CD8-positive, alpha-beta memory T cell (primary cell): ENCODE data around the gene ERGIC1. TPM values are rescaled to one million over a fixed set of nuclear protein-coding genes. Genes with fewer than 3 reads are reported as not detected.

ENCODE experiments used
- CTCF ChIA-PET: fragments of 350-600 bp; sonication (Branson Sonifier 250); formaldehyde crosslinking; loops from one replicate; lab custom pipeline; 2021; ENCODE audit warnings: antibody characterized with exemption; lab: Charles Lee
- POLR2A ChIA-PET: fragments of 350-600 bp; sonication (Branson Sonifier 250); formaldehyde crosslinking; loops from one replicate; lab custom pipeline; 2021; ENCODE audit warnings: antibody characterized with exemption; lab: Charles Lee
- DNase-seq, 5 donors: peaks; one replicate each; pipeline versions ENCODE4 v3.0.0 to v3.0.0-alpha.2; 2020 to 2022; ENCODE audit warnings: mixed read lengths in 1 of 5
- H3K27ac ChIP-seq: one replicate; pipeline ENCODE4 v1.7.0; 2013; ENCODE audit warnings: low read depth, mild to moderate bottlenecking, low read length, moderate library complexity
- H3K27me3 ChIP-seq: 2 replicates; pipeline ENCODE4 v1.7.0; 2013; ENCODE audit warnings: low read length, mild to moderate bottlenecking; ENCODE audit not compliant: insufficient read depth, poor library complexity, severe bottlenecking
- H3K36me3 ChIP-seq: 2 replicates; pipeline ENCODE4 v1.7.0; 2013; ENCODE audit warnings: mild to moderate bottlenecking, low read length, moderate library complexity; ENCODE audit not compliant: insufficient read depth
- H3K4me1 ChIP-seq: 2 replicates; pipeline ENCODE4 v1.7.0; 2013; ENCODE audit warnings: mild to moderate bottlenecking, low read length, moderate library complexity; ENCODE audit not compliant: insufficient read depth
- H3K4me3 ChIP-seq: 2 replicates; pipeline ENCODE4 v1.7.0; 2013; ENCODE audit warnings: mild to moderate bottlenecking, low read length
- H3K9me3 ChIP-seq: 2 replicates; pipeline ENCODE4 v1.7.0; 2013; ENCODE audit warnings: mild to moderate bottlenecking, low read length
- H3K27ac Mint-ChIP-seq, 8 donors: one replicate each; pipeline ENCODE4 v1.8.0; 2020 to 2021; ENCODE audit warnings: mixed read lengths in 8 of 8, mild to moderate bottlenecking in 6 of 8, inconsistent platforms in 3 of 8, moderate library complexity in 3 of 8
- H3K27me3 Mint-ChIP-seq, 2 donors: one replicate each; pipeline ENCODE4 v1.8.0; 2020 to 2021; ENCODE audit warnings: mixed read lengths in 2 of 2, mild to moderate bottlenecking in 1 of 2, moderate library complexity in 1 of 2
- H3K36me3 Mint-ChIP-seq, 3 donors: one replicate each; pipeline ENCODE4 v1.8.0; 2020 to 2021; ENCODE audit warnings: mixed read lengths in 3 of 3, inconsistent platforms in 1 of 3, mild to moderate bottlenecking in 1 of 3
- H3K4me1 Mint-ChIP-seq, 3 donors: one replicate each; pipeline ENCODE4 v1.8.0; 2020 to 2021; ENCODE audit warnings: mixed read lengths in 3 of 3, inconsistent platforms in 1 of 3, mild to moderate bottlenecking in 1 of 3
- H3K4me3 Mint-ChIP-seq, 7 donors: one replicate each; pipeline ENCODE4 v1.8.0; 2020 to 2021; ENCODE audit warnings: mixed read lengths in 7 of 7, mild to moderate bottlenecking in 6 of 7, moderate library complexity in 4 of 7, inconsistent platforms in 2 of 7
- H3K9me3 Mint-ChIP-seq, 5 donors: one replicate each; pipeline ENCODE4 v1.8.0; 2020 to 2022; ENCODE audit warnings: mixed read lengths in 5 of 5, mild to moderate bottlenecking in 3 of 5, moderate library complexity in 2 of 5, inconsistent platforms in 1 of 5
- polyA plus RNA-seq: library from polyadenylated mRNA; unstranded; fragments of 300-500 nt; fragmentation: Illumina TruSeq; gene quantifications from one replicate; pipeline ENCODE4 v1.2.3, GENCODE V29; 2021
- total RNA-seq, 2 experiments: library from RNA; stranded (reverse); gene quantifications; one replicate each; pipeline ENCODE4 v1.2.3, GENCODE V29; 2021

ERGIC1 gene
- total and polyA plus RNA-seq, 3 experiments from 2014 or later: 25.9 to 39.9 (median 39.7) TPM

DNA sequence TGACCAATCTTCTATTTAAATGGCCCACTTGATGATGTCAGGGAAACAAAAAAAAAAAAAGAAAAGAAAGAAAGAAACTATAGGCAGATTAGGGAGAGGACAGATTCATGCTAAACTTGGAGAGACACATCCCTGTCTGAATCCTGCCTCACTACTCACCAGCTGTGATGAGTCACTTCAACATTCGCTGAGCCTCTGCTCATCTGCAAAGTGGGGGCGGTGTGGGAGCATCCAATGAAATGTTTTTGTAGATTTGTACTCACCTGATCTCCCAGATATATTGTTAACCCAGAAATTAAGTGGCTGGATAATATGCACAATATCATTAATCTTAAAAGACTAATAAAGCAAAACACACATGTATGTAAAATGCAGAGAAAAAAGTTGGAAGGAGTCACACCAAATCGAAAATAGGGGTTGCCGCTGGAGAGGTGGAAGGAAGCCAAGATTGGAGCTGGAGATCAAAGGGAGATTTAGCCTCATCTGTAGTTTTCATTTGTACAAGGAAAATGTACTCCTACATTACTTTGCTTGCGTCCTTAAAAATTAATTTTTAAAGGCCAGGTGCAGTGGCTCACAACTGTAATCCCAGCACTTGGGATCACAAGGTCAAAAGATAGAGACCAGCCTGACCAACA lies 17.0 kb upstream of the ERGIC1 start:
- ChIA-PET POLR2A (no interaction called here), CTCF (interaction anchor here (1.0 kb wide), 1 partner anchor 45 kb away, joined by 5 read pairs; no protein-coding TSS in a partner anchor)
- Mint-ChIP-seq H3K27ac (peak overlapping the region in 1 of 8 donors; percentile 27), H3K4me3 (no peak overlapping the region), H3K27me3 (no peaks in the 10 kb centered on the region), H3K36me3 (no peaks in the 10 kb centered on the region), H3K4me1 (no peaks in the 10 kb centered on the region), H3K9me3 (no peaks in the 10 kb centered on the region)
- Histone ChIP-seq H3K4me3 (no peak overlapping the region), H3K36me3 (no peaks in the 10 kb centered on the region), H3K27me3 (no peaks in the 10 kb centered on the region), H3K9me3 (no peaks in the 10 kb centered on the region), H3K4me1 (no peaks in the 10 kb centered on the region), H3K27ac (no peak overlapping the region)
- DNase-seq: no peak

DNA sequence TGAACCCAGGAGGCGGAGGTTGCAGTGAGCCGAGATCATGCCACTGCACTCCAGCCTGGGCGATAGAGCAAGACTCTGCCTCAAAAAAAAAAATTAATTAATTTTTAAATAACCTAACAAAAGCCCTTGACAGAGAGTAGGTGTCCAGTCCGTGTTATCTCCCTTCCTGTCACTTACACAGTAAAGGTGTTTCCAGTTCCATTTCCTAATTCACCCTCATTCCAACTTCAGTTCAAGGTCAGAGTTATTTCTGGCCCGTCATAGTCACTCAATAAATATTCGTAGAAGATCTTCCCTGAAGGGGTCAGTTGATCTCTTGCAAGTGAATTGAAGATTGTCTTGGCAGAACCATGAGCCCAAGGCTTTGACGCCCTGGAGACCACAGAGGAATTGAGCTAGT lies 16.4 kb upstream of the ERGIC1 start:
- DNase-seq: no peak
- no peaks in the 10 kb centered on the region for H3K9me3 Mint-ChIP-seq
- no peaks in the 10 kb centered on the region for H3K36me3 ChIP-seq
- no peak overlapping the region for H3K4me3 Mint-ChIP-seq
- ChIA-PET POLR2A (interaction anchor here (0.6 kb wide), 1 partner anchor 15 kb away, joined by 3 read pairs; no protein-coding TSS in a partner anchor), CTCF (no interaction called here)
- no peaks in the 10 kb centered on the region for H3K9me3 ChIP-seq
- no peaks in the 10 kb centered on the region for H3K4me1 Mint-ChIP-seq
- H3K27me3 Mint-ChIP-seq: no peaks in the 10 kb centered on the region
- no peaks in the 10 kb centered on the region for H3K36me3 Mint-ChIP-seq
- no peak overlapping the region for H3K27ac Mint-ChIP-seq
- H3K4me3 ChIP-seq: no peak overlapping the region
- H3K4me1 ChIP-seq: no peaks in the 10 kb centered on the region
- H3K27ac ChIP-seq: no peak overlapping the region
- H3K27me3 ChIP-seq: no peaks in the 10 kb centered on the region

DNA sequence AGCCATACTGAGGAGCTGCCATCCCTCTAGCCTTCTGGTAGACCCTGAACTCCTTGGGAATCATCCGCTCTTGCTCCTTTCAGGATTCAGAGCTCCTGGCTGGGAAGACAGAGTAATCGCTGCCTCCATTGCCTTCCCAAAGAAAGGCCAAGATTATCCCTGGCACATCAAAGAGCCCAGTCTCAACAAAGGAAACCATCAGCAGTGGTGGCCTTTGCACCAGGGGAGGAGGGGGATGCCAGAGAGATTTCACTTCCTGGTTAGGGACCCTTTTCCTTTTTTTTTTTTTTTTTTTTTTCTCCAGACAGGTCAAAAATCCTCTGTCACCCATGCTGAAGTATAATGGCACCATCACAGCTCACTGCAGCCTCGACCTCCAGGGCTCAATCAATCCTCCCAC lies 16.0 kb upstream of the ERGIC1 start:
- no peak overlapping the region for H3K4me3 Mint-ChIP-seq
- ChIA-PET CTCF (no interaction called here), POLR2A (interaction anchor here (0.6 kb wide), 2 partner anchors 15 to 239 kb away, joined by 3 to 6 read pairs; no protein-coding TSS in a partner anchor)
- no peaks in the 10 kb centered on the region for H3K27me3 Mint-ChIP-seq
- peak overlapping the region in 1 of 8 donors; percentile 13 for H3K27ac Mint-ChIP-seq
- no peak for DNase-seq
- no peaks in the 10 kb centered on the region for H3K4me1 ChIP-seq
- H3K36me3 Mint-ChIP-seq: no peaks in the 10 kb centered on the region
- H3K4me3 ChIP-seq: no peak overlapping the region
- H3K27me3 ChIP-seq: no peaks in the 10 kb centered on the region
- H3K27ac ChIP-seq: no peak overlapping the region
- no peaks in the 10 kb centered on the region for H3K9me3 Mint-ChIP-seq
- H3K4me1 Mint-ChIP-seq: no peaks in the 10 kb centered on the region
- H3K9me3 ChIP-seq: no peaks in the 10 kb centered on the region
- H3K36me3 ChIP-seq: no peaks in the 10 kb centered on the region

DNA sequence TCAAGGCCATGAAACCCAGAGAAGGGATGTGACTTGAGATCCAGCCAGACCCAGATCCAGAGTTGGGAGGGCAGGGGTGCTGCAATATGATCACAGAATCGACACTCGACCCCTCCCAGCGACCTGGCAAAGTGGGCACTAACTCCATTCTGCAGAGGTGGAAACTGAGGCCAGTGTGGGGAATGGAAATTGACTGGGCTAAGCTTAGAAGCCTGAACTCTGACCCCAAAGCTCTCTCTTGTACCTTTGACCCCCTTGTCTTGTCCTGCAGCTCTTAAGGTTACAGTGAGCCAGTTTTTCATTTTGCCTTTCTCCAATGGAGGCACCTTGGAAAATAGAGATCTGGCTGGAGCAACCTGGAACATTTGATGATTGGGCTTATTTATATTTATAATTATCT lies 14.5 kb upstream of the ERGIC1 start:
- H3K4me3 ChIP-seq: no peak overlapping the region
- H3K4me1 ChIP-seq: no peaks in the 10 kb centered on the region
- peaks cover 0 to 1% (median 0%) of the 10 kb centered on the region in 5 donors for H3K9me3 Mint-ChIP-seq
- no peaks in the 10 kb centered on the region for H3K4me1 Mint-ChIP-seq
- H3K9me3 ChIP-seq: no peaks in the 10 kb centered on the region
- no peaks in the 10 kb centered on the region for H3K27me3 ChIP-seq
- H3K27ac Mint-ChIP-seq: no peak overlapping the region
- H3K4me3 Mint-ChIP-seq: no peak overlapping the region
- ChIA-PET CTCF (no interaction called here), POLR2A (no interaction called here)
- no peak overlapping the region for H3K27ac ChIP-seq
- DNase-seq: no peak
- H3K36me3 Mint-ChIP-seq: no peaks in the 10 kb centered on the region
- H3K27me3 Mint-ChIP-seq: no peaks in the 10 kb centered on the region
- H3K36me3 ChIP-seq: no peaks in the 10 kb centered on the region

DNA sequence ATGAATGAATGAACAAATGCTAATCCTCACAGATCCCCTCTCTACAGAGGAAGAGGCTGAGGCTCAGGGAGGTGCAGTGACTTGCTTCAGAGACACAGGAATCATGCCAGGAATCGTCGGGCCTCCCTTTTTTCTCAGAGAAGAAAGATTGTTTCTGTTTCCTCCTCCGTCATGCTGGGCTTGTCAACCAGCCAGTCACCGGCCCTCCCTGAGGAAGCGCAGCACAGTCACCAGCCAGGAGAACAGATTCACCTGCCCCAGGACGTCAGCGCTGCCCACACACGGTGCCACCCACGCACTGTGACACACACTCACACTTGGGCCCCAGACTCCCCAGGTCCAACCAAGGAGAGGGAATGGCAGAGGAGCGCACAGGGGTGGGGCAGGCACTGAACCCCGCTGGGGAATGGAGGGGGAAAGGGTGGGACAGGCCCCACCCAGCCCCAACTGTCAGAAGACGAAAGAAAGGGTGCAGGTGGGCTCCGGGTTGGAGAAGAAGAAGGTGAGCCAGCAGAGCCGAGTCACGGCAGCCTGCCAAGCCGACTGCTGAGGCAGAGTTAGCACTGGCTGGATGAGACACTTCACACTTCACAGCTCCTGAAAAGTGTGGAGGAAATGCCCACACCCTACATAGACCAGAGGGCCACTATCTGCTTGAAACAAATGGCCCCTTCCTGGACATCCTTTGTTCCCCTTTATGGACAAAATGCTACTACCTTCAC lies 13.8 kb upstream of the ERGIC1 start:
- H3K36me3 Mint-ChIP-seq: peaks cover 0 to 1% (median 0%) of the 10 kb centered on the region in 3 donors
- no peaks in the 10 kb centered on the region for H3K9me3 ChIP-seq
- no peak for DNase-seq
- H3K27me3 Mint-ChIP-seq: no peaks in the 10 kb centered on the region
- H3K4me3 Mint-ChIP-seq: no peak overlapping the region
- H3K27ac ChIP-seq: no peak overlapping the region
- no peaks in the 10 kb centered on the region for H3K27me3 ChIP-seq
- no peak overlapping the region for H3K4me3 ChIP-seq
- no peaks in the 10 kb centered on the region for H3K36me3 ChIP-seq
- POLR2A ChIA-PET: no interaction called here
- CTCF ChIA-PET: no interaction called here
- no peaks in the 10 kb centered on the region for H3K4me1 ChIP-seq
- no peaks in the 10 kb centered on the region for H3K4me1 Mint-ChIP-seq
- H3K27ac Mint-ChIP-seq: peak overlapping the region in 2 of 8 donors; percentile 5 to 47
- peaks cover 0 to 5% (median 2%) of the 10 kb centered on the region in 5 donors for H3K9me3 Mint-ChIP-seq

DNA sequence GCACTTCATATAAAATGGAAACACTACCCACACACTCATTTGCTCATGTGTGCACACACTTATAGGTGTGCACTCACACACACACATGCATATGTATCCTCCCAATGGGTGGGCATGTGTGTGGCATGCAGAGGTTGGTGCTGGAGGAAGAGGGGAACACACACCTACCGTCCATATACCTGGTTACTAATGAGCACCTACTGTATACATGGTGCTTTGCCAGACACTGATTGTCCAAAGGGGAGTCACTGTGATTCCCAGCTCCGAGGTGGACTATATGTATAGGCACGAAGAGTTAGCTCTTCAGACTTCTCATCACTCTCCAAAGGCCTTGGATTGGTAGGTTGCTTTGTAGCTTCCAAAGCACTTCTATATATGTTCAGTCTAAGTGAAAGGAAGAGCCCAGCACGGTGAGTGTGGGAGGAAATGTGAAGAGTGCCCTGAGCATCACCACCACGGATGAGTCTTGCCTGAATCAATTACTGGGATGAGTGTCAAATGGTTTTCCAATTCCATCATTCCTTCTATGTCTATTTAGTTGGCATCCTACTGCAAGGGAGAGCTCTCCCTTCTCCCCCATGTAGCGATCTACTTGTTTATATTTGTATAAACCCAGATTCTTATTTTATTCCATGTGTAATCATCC lies 12.6 kb upstream of the ERGIC1 start:
- DNase-seq: no peak
- Histone ChIP-seq H3K36me3 (no peaks in the 10 kb centered on the region), H3K27me3 (no peaks in the 10 kb centered on the region), H3K27ac (no peak overlapping the region), H3K9me3 (peaks cover 8% of the 10 kb centered on the region), H3K4me1 (no peaks in the 10 kb centered on the region), H3K4me3 (no peak overlapping the region)
- ChIA-PET CTCF (interaction anchor here (0.8 to 1.0 kb wide), 2 partner anchors 106 to 111 kb away, joined by 3 read pairs; no protein-coding TSS in a partner anchor), POLR2A (no interaction called here)
- H3K36me3 Mint-ChIP-seq: peaks cover 0 to 14% (median 0%) of the 10 kb centered on the region in 3 donors
- H3K27me3 Mint-ChIP-seq: no peaks in the 10 kb centered on the region
- H3K27ac Mint-ChIP-seq: no peak overlapping the region
- H3K4me3 Mint-ChIP-seq: no peak overlapping the region
- H3K9me3 Mint-ChIP-seq: peaks cover 0 to 18% (median 15%) of the 10 kb centered on the region in 5 donors
- H3K4me1 Mint-ChIP-seq: no peaks in the 10 kb centered on the region

DNA sequence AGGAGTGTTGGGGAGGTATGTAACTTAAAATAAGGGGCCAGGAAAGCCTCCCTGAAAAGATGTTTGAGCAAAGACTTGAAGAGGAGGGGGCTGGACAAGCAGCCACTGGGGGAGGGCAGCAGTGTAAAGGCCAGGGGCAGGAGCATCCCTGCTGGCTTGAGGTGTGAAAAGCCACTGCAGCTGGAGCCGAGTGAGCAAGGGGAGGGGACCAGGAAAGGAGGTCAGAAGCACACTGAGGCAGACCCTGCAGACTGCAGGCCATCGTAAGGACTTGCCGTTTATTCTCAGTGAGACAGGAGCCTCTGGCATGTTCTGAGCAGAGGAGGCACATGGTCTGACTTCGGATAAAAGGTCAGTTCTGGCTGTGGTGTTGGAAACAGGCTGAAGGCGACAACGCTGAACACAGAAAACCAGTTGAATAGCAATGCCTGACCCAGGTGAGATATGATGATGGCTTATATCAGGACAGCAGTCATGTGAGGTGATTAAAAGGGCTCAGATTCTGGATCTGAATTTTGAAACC lies 10.2 kb upstream of the ERGIC1 start:
- H3K27me3 Mint-ChIP-seq: no peaks in the 10 kb centered on the region
- Histone ChIP-seq H3K4me1 (no peaks in the 10 kb centered on the region), H3K4me3 (no peak overlapping the region), H3K27ac (no peak overlapping the region), H3K27me3 (no peaks in the 10 kb centered on the region), H3K9me3 (peaks cover 8% of the 10 kb centered on the region), H3K36me3 (no peaks in the 10 kb centered on the region)
- H3K9me3 Mint-ChIP-seq: peaks cover 2 to 20% (median 16%) of the 10 kb centered on the region in 5 donors
- H3K36me3 Mint-ChIP-seq: peaks cover 0 to 18% (median 0%) of the 10 kb centered on the region in 3 donors
- no peaks in the 10 kb centered on the region for H3K4me1 Mint-ChIP-seq
- H3K27ac Mint-ChIP-seq: peak overlapping the region in 2 of 8 donors; percentile 17 to 28
- CTCF ChIA-PET: no interaction called here
- POLR2A ChIA-PET: no interaction called here
- no peak overlapping the region for H3K4me3 Mint-ChIP-seq
- no peak for DNase-seq
